Type B pancreatic cell (in vitro differentiated cells): ENCODE data around the gene REG1A. TPM values are rescaled to one million over a fixed set of nuclear protein-coding genes. Genes with fewer than 3 reads are reported as not detected.

ENCODE experiments used
- DNase-seq: peaks from one replicate; pipeline ENCODE4 v3.0.0; 2021; ENCODE audit warnings: mixed read lengths; ENCODE audit not compliant: unreplicated experiment; ENCODE audit errors: extremely low spot score
- H3K27ac Mint-ChIP-seq: 2 replicates; pipeline ENCODE4 v1.8.0; 2021; ENCODE audit warnings: mild to moderate bottlenecking, mixed read lengths
- H3K27me3 Mint-ChIP-seq: 2 replicates; pipeline ENCODE4 v1.8.0; 2021; ENCODE audit warnings: mixed read lengths
- H3K36me3 Mint-ChIP-seq: 2 replicates; pipeline ENCODE4 v1.8.0; 2021; ENCODE audit warnings: mixed read lengths
- H3K4me1 Mint-ChIP-seq: one replicate; pipeline ENCODE4 v1.8.0; 2021; ENCODE audit warnings: mixed read lengths; ENCODE audit not compliant: unreplicated experiment
- H3K4me3 Mint-ChIP-seq: 2 replicates; pipeline ENCODE4 v1.8.0; 2021; ENCODE audit warnings: mild to moderate bottlenecking, mixed read lengths
- H3K9me3 Mint-ChIP-seq: 2 replicates; pipeline ENCODE4 v1.8.0; 2021; ENCODE audit warnings: mixed read lengths
- CTCF ChIP-seq: fragments of 200-600 bp; sonication (generic); conservative IDR thresholded peaks from 2 replicates; pipeline ENCODE4 v1.5.0; 2021; ENCODE audit warnings: antibody characterized with exemption, mild to moderate bottlenecking
- long read RNA-seq: library from polyadenylated mRNA; unstranded; transcript quantifications from one replicate; pipeline ENCODE4 v2.0.0, GENCODE V29; 2020
- total RNA-seq: library from RNA; stranded (reverse); gene quantifications from 2 replicates; pipeline ENCODE4 v1.2.1, GENCODE V29; 2021; ENCODE audit warnings: low replicate concordance

The REG1A gene
- total RNA-seq = 2.4 and 37.3 TPM in 2 replicates
- long read RNA-seq = 0 reads

- H3K9me3 Mint-ChIP-seq = peaks cover 3% of the 10 kb centered on the region
- no peaks in the 10 kb centered on the region for H3K36me3 Mint-ChIP-seq
- H3K4me3 Mint-ChIP-seq = no peak within 1 kb of the TSS
- no peak within 1 kb of the TSS for H3K27ac Mint-ChIP-seq
- no peak for TF ChIP-seq CTCF
- no peaks in the 10 kb centered on the region for H3K4me1 Mint-ChIP-seq
- DNase-seq = no peak
- H3K27me3 Mint-ChIP-seq = no peaks in the 10 kb centered on the region
Observed at GRCh38 chr2:79120194-79120713, at the start of gene REG1A. Gene REG1A (plus strand): TSS chr2:79120488. CDS start chr2:79120862, 374 bp downstream.

GRCh38 chr2:79071078-79071477 is 49.2 kb upstream of the REG1A start:
- no peak for DNase-seq
- Mint-ChIP-seq H3K27ac (no peak overlapping the region), H3K36me3 (no peaks in the 10 kb centered on the region), H3K4me1 (no peaks in the 10 kb centered on the region), H3K27me3 (peaks cover 3% of the 10 kb centered on the region), H3K4me3 (no peak overlapping the region), H3K9me3 (peaks cover 4% of the 10 kb centered on the region)
- TF ChIP-seq CTCF = no peak

DNA sequence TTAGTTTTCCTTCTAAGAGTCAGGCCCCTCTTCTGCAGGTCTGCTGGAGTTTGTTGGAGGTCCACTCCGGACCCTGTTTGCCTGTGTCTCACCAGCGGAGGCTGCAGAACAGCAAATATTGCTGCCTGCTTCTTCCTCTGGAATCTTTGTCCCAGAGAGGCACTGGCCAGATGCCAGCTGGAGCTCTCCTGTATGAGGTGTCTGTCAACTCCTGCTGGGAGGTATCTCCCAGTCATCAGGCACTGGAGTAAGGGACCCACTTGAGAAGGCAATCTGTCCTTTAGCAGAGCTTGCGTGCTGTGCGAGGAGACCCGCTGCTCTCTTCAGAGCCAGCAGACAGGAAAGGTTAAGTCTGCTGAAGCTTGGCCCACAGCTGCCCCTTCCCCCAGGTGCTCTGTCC is 37.3 kb upstream of the REG1A start:
- Mint-ChIP-seq H3K36me3 (no peaks in the 10 kb centered on the region), H3K4me1 (no peaks in the 10 kb centered on the region), H3K27me3 (peaks cover 10% of the 10 kb centered on the region), H3K27ac (no peak overlapping the region), H3K9me3 (no peaks in the 10 kb centered on the region), H3K4me3 (no peak overlapping the region)
- TF ChIP-seq CTCF = no peak
- DNase-seq = no peak

GRCh38 chr2:79083597-79084251 is 36.6 kb upstream of the REG1A start:
- Mint-ChIP-seq H3K9me3 (no peaks in the 10 kb centered on the region), H3K36me3 (no peaks in the 10 kb centered on the region), H3K27ac (no peak overlapping the region), H3K27me3 (peaks cover 10% of the 10 kb centered on the region), H3K4me3 (no peak overlapping the region), H3K4me1 (no peaks in the 10 kb centered on the region)
- DNase-seq = no peak
- TF ChIP-seq CTCF = no peak

DNA sequence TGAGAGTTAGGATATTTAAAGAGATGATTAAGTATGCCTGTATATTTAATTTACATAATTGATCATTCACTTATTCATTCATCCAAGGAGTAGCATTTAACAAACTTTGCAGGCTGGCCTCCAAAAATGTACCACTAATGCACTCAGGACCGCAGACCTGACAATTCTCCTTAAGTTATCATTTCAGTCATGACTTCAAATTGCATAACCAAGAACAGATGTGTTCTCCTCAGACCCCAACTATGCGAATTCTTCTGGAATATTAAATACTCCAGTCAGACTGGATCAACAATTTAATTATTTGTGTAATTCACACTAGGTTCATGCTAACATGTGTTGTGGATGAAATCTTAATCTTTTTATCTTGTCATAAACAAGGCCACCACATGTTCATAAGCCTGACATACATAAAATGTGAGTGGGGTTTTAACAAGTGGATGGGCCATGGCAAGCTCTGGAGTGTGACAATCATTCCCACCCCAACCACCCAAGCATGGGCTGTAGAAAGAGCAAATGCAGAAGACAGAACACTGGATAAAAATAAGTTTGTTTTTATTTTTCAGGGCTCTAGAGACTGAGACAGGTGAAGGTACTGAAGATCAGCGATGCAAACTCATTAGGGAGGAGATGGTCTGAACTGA is 35.7 kb upstream of the REG1A start:
- H3K9me3 Mint-ChIP-seq = no peaks in the 10 kb centered on the region
- H3K4me1 Mint-ChIP-seq = no peaks in the 10 kb centered on the region

More for the DNA sequence above, 35.7 kb upstream of the REG1A start:
- H3K4me3 Mint-ChIP-seq = no peak overlapping the region
- TF ChIP-seq CTCF = no peak
- H3K36me3 Mint-ChIP-seq = no peaks in the 10 kb centered on the region
- H3K27ac Mint-ChIP-seq = no peak overlapping the region
- peaks cover 10% of the 10 kb centered on the region for H3K27me3 Mint-ChIP-seq
- DNase-seq = no peak
